GM18519 (cell line): Measurements from ENCODE around the gene TSPYL2.
A peak's percentile ranks its signal among the peaks of the same experiment; 100 is the strongest.

Experiments
- ATAC-seq: cut with Tn5 transposase; IDR thresholded peaks from one replicate; pipeline ENCODE4 v1.9.1; 2021; ENCODE audit warnings: mild to moderate bottlenecking, moderate library complexity; ENCODE audit not compliant: unreplicated experiment, low FRiP score

The TSPYL2 gene

GRCh38 chrX:53081925-53082772 lies at the start of gene TSPYL2:
TSS of gene TSPYL2 (plus strand) at chrX:53082367. CDS start at chrX:53082499, 132 bp downstream.
- ATAC-seq = peak; percentile 88

GRCh38 chrX:53036149-53036548 lies 46.0 kb upstream of the TSPYL2 start:
- no peak for ATAC-seq

- ATAC-seq = no peak
Measured at GRCh38 chrX:53039236-53039635, 42.9 kb upstream of the TSPYL2 start.

GRCh38 chrX:53044995-53045394 lies 37.2 kb upstream of the TSPYL2 start:
- ATAC-seq = no peak

GRCh38 chrX:53047228-53047627 lies 34.9 kb upstream of the TSPYL2 start:
- ATAC-seq = no peak

GRCh38 chrX:53048169-53049126 lies 33.7 kb upstream of the TSPYL2 start, which contains the start of gene GPR173:
TSS of gene GPR173 (plus strand) at chrX:53048789. CDS start at chrX:53076622, 27,833 bp downstream.
- no peak for ATAC-seq

- ATAC-seq = no peak
Measured at GRCh38 chrX:53049127-53049517, 33.0 kb upstream of the TSPYL2 start.

GRCh38 chrX:53050841-53051240 lies 31.3 kb upstream of the TSPYL2 start:
- no peak for ATAC-seq

- no peak for ATAC-seq
Measured at GRCh38 chrX:53055244-53055849, 26.8 kb upstream of the TSPYL2 start.

- no peak for ATAC-seq
Measured at GRCh38 chrX:53056292-53056691, 25.9 kb upstream of the TSPYL2 start.

GRCh38 chrX:53065104-53065503 lies 17.1 kb upstream of the TSPYL2 start:
- no peak for ATAC-seq

GRCh38 chrX:53071064-53071463 lies 11.1 kb upstream of the TSPYL2 start:
- ATAC-seq = no peak

- peak; percentile 79 for ATAC-seq
Measured at GRCh38 chrX:53071604-53072417, 10.4 kb upstream of the TSPYL2 start.

- no peak for ATAC-seq
Measured at GRCh38 chrX:53072418-53073114, 9.6 kb upstream of the TSPYL2 start.

- ATAC-seq = no peak
Measured at GRCh38 chrX:53073115-53073586, 9.0 kb upstream of the TSPYL2 start.

- no peak for ATAC-seq
Measured at GRCh38 chrX:53075011-53075410, 7.2 kb upstream of the TSPYL2 start.

GRCh38 chrX:53076671-53077070 lies 5.5 kb upstream of the TSPYL2 start:
- ATAC-seq = no peak

GRCh38 chrX:53077207-53078197 lies 4.7 kb upstream of the TSPYL2 start:
- no peak for ATAC-seq
